Gastrocnemius medialis (tissue), 4 donors: ENCODE measurements around the gene TOP3A. TPM values are rescaled to one million over a fixed set of nuclear protein-coding genes. Genes with fewer than 3 reads are reported as not detected.

Experiments used
- ATAC-seq, 2 donors: fragments of 150-250 bp; one replicate each; pipeline ENCODE4 v1.9.1; 2016
- DNase-seq, 2 donors: peaks; one replicate each; pipeline ENCODE4 v3.0.0-alpha.2; 2019
- H3K27ac ChIP-seq, 4 donors: fragments of 200-600 bp; sonication (generic); 1 replicate in 1 of 4; 2 replicates in 3 of 4; pipeline ENCODE4 v1.5.1; 2016 to 2018; ENCODE audit warnings: mild to moderate bottlenecking in 2 of 4, moderate library complexity in 1 of 4
- H3K27me3 ChIP-seq, 3 donors: fragments of 200-600 bp; sonication (generic) in 2 of 3; 1 replicate in 1 of 3; 2 replicates in 2 of 3; pipeline versions ENCODE4 v1.5.1 to v1.6.0; 2016 to 2019; ENCODE audit warnings: mild to moderate bottlenecking in 1 of 3, moderate library complexity in 1 of 3
- H3K36me3 ChIP-seq, 2 donors: fragments of 200-600 bp; sonication (generic) in 1 of 2; one replicate each; pipeline ENCODE4 v1.5.1; 2017 to 2018
- H3K4me1 ChIP-seq, 2 donors: fragments of 200-600 bp; sonication (generic) in 1 of 2; one replicate each; pipeline ENCODE4 v1.5.1; 2016 to 2017; ENCODE audit warnings: mild to moderate bottlenecking in 2 of 2
- H3K4me3 ChIP-seq, 4 donors: fragments of 200-600 bp; sonication (generic) in 3 of 4; 1 replicate in 1 of 4; 2 replicates in 3 of 4; pipeline ENCODE4 v1.5.1; 2016 to 2019; ENCODE audit warnings: mild to moderate bottlenecking in 2 of 4
- H3K9me3 ChIP-seq, 3 donors: fragments of 200-600 bp; sonication (generic) in 2 of 3; 1 replicate in 1 of 3; 2 replicates in 2 of 3; pipeline ENCODE4 v1.5.1; 2016 to 2019
- CTCF ChIP-seq, 5 experiments: fragments of 450-650 bp in 3 of 5; fragments of 200-600 bp in 2 of 5; sonication (generic) in 2 of 5; IDR thresholded peaks in 4 of 5; conservative IDR thresholded peaks in 1 of 5; 1 replicate in 4 of 5; 2 replicates in 1 of 5; pipeline ENCODE4 v1.5.1; 2016 to 2019; ENCODE audit warnings: antibody characterized with exemption in 5 of 5, mild to moderate bottlenecking in 3 of 5, moderate library complexity in 3 of 5
- POLR2A ChIP-seq, 2 donors: fragments of 450-650 bp; IDR thresholded peaks; one replicate each; pipeline ENCODE4 v1.6.1; 2017; ENCODE audit warnings: antibody characterized with exemption in 2 of 2, mild to moderate bottlenecking in 2 of 2, moderate library complexity in 2 of 2
- in situ Hi-C, 4 donors: fragments of 200-750 bp; cut with MboI; loops; one replicate each; pipeline versions ENCODE4 v1.15.0 to v1.8.0; 2017; ENCODE audit warnings: low sequenced_read_pairs in 4 of 4
- intact Hi-C: fragments of 100-400 bp; cut with DNase I; formaldehyde crosslinking; loops from one replicate; pipeline ENCODE4 v1.15.1; 2023; ENCODE audit warnings: low total_unique reads
- total RNA-seq, 4 donors: library from RNA; depleted of rRNA; stranded (reverse); fragments of >200 nt; gene quantifications; one replicate each; pipeline versions ENCODE4 v1.1.0 to v1.2.3, GENCODE V29; 2016

TOP3A gene
- total RNA-seq, 4 donors from 2014 or later, result 17.7 to 62.4 (median 22.1) TPM

- TF ChIP-seq POLR2A (IDR thresholded peaks at IDR 0.05) (no peak), CTCF (IDR thresholded peaks at IDR 0.05 in 4 of 5, conservative IDR thresholded peaks at IDR 0.05 in 1 of 5) (no peak)
- Histone ChIP-seq H3K27me3 (no peaks in the 10 kb centered on the region), H3K4me3 (no peak overlapping the region), H3K4me1 (peaks cover 10 to 14% of the 10 kb centered on the region in 2 donors), H3K36me3 (peaks cover 0 to 60% of the 10 kb centered on the region in 2 donors), H3K9me3 (no peaks in the 10 kb centered on the region), H3K27ac (no peak overlapping the region)
- intact Hi-C loops, result no loop called here
- DNase-seq (no peak), ATAC-seq (no peak)
- in situ Hi-C loops, result no loop called here
These were observed 9.6 kb upstream of the TOP3A start for GRCh38 chr17:18324140-18325050.

- TF ChIP-seq CTCF (IDR thresholded peaks at IDR 0.05 in 4 of 5, conservative IDR thresholded peaks at IDR 0.05 in 1 of 5), result no peak
- no peak for TF ChIP-seq POLR2A (IDR thresholded peaks at IDR 0.05)
- DNase-seq (no peak), ATAC-seq (no peak)
- Histone ChIP-seq H3K4me1 (peaks cover 17 to 22% of the 10 kb centered on the region in 2 donors), H3K36me3 (peaks cover 0 to 54% of the 10 kb centered on the region in 2 donors), H3K4me3 (no peak overlapping the region), H3K27me3 (no peaks in the 10 kb centered on the region), H3K9me3 (no peaks in the 10 kb centered on the region), H3K27ac (no peak overlapping the region)
- in situ Hi-C loops (no loop called here), intact Hi-C loops (no loop called here)
These were observed 8.8 kb upstream of the TOP3A start for GRCh38 chr17:18323507-18324139.

GRCh38 chr17:18323007-18323406 is 8.2 kb upstream of the TOP3A start:
- intact Hi-C loops, result no loop called here
- in situ Hi-C loops, result no loop called here

GRCh38 chr17:18322522-18322921 is 7.7 kb upstream of the TOP3A start:
- no peak for TF ChIP-seq POLR2A (IDR thresholded peaks at IDR 0.05)
- TF ChIP-seq CTCF (IDR thresholded peaks at IDR 0.05 in 4 of 5, conservative IDR thresholded peaks at IDR 0.05 in 1 of 5), result no peak

More at GRCh38 chr17:18323007-18323406, 8.2 kb upstream of the TOP3A start:
- Histone ChIP-seq H3K36me3 (peaks cover 0 to 49% of the 10 kb centered on the region in 2 donors), H3K27me3 (no peaks in the 10 kb centered on the region), H3K4me3 (no peak overlapping the region), H3K9me3 (no peaks in the 10 kb centered on the region), H3K4me1 (peaks cover 23 to 28% of the 10 kb centered on the region in 2 donors), H3K27ac (no peak overlapping the region)
- ATAC-seq, result no peak
- TF ChIP-seq CTCF (IDR thresholded peaks at IDR 0.05 in 4 of 5, conservative IDR thresholded peaks at IDR 0.05 in 1 of 5), result no peak
- DNase-seq, result no peak

More at GRCh38 chr17:18322522-18322921, 7.7 kb upstream of the TOP3A start:
- H3K4me3 ChIP-seq, result no peak overlapping the region
- H3K4me1 ChIP-seq, result peaks cover 28 to 33% of the 10 kb centered on the region in 2 donors
- peaks cover 0 to 49% of the 10 kb centered on the region in 2 donors for H3K36me3 ChIP-seq
- DNase-seq (no peak), ATAC-seq (no peak)
- in situ Hi-C loops, result no loop called here
- H3K9me3 ChIP-seq, result no peaks in the 10 kb centered on the region
- H3K27ac ChIP-seq, result no peak overlapping the region
- intact Hi-C loops, result no loop called here
- H3K27me3 ChIP-seq, result no peaks in the 10 kb centered on the region
